Smooth muscle cell (in vitro differentiated cells): ENCODE results near the gene ZDHHC9. TPM values are rescaled to one million over a fixed set of nuclear protein-coding genes. Genes with fewer than 3 reads are reported as not detected.

ENCODE experiments used
- DNase-seq: peaks from one replicate; lab custom pipeline; 2025; ENCODE audit not compliant: unreplicated experiment; lab: John Stamatoyannopoulos, UW
- H2AFZ ChIP-seq: fragments of 200-600 bp; sonication (generic); 2 replicates; pipeline ENCODE4 v1.6.0; 2016; ENCODE audit warnings: antibody characterized with exemption, low read depth, mild to moderate bottlenecking
- H3F3A ChIP-seq: fragments of 200-600 bp; sonication (generic); 2 replicates; pipeline ENCODE4 v1.6.0; 2017; ENCODE audit warnings: antibody characterized with exemption, low read depth
- H3K27ac ChIP-seq: fragments of 200-600 bp; sonication (generic); 2 replicates; pipeline ENCODE4 v1.5.1; 2016; ENCODE audit warnings: low read depth, mild to moderate bottlenecking
- H3K27me3 ChIP-seq: fragments of 200-600 bp; sonication (generic); 2 replicates; pipeline ENCODE4 v1.6.1; 2016; ENCODE audit warnings: low read depth, mild to moderate bottlenecking
- H3K36me3 ChIP-seq: fragments of 200-600 bp; sonication (generic); 2 replicates; pipeline ENCODE4 v1.5.1; 2016; ENCODE audit warnings: low read depth
- H3K4me1 ChIP-seq: fragments of 200-600 bp; sonication (generic); 2 replicates; pipeline ENCODE4 v1.5.1; 2016; ENCODE audit warnings: low read depth
- H3K4me2 ChIP-seq: fragments of 200-600 bp; sonication (generic); 2 replicates; pipeline ENCODE4 v1.6.0; 2016; ENCODE audit warnings: mild to moderate bottlenecking
- H3K4me3 ChIP-seq: fragments of 200-600 bp; sonication (generic); 2 replicates; pipeline ENCODE4 v1.5.1; 2016; ENCODE audit warnings: mild to moderate bottlenecking
- H3K79me2 ChIP-seq: fragments of 200-600 bp; sonication (generic); 2 replicates; pipeline ENCODE4 v1.6.0; 2016; ENCODE audit warnings: low read depth, mild to moderate bottlenecking
- H3K9ac ChIP-seq: fragments of 200-600 bp; sonication (generic); 2 replicates; pipeline ENCODE4 v1.6.0; 2016; ENCODE audit warnings: low read depth
- H3K9me3 ChIP-seq: fragments of 200-600 bp; sonication (generic); replicated peaks from 2 replicates; pipeline ENCODE4 v1.5.1; 2016; ENCODE audit warnings: low read depth
- H4K20me1 ChIP-seq: fragments of 200-600 bp; sonication (generic); 2 replicates; pipeline ENCODE4 v1.6.0; 2016; ENCODE audit warnings: low read depth
- WGBS: methylation state at CpG from one replicate; pipeline ENCODE4 v1.1.7; 2016; ENCODE audit warnings: low lambda C conversion rate; 5-methylcytosine and 5-hydroxymethylcytosine counted together
- polyA plus RNA-seq: library from polyadenylated mRNA; unstranded; fragments of >200 nt; fragmentation: Nextera tagmentation; extraction: Ambion mirVana; gene quantifications from 2 replicates; pipeline ENCODE4 v1.2.1, GENCODE V29; 2016
- total RNA-seq: library from RNA; depleted of rRNA; stranded (reverse); fragments of >200 nt; gene quantifications from 2 replicates; pipeline ENCODE4 v1.2.3, GENCODE V29; 2014
- TF ChIP-seq, protein P1 (sequence below): fragments of 200-600 bp; sonication (generic); IDR thresholded peaks from 2 replicates; pipeline ENCODE4 v1.5.1; 2017; ENCODE audit warnings: borderline replicate concordance, mild to moderate bottlenecking, antibody characterized with exemption; ENCODE audit not compliant: insufficient read depth, poor library complexity, severe bottlenecking

The ZDHHC9 gene
- total and polyA plus RNA-seq, 2 experiments from 2014 or later, result 44.3 to 45.7 TPM

DNA sequence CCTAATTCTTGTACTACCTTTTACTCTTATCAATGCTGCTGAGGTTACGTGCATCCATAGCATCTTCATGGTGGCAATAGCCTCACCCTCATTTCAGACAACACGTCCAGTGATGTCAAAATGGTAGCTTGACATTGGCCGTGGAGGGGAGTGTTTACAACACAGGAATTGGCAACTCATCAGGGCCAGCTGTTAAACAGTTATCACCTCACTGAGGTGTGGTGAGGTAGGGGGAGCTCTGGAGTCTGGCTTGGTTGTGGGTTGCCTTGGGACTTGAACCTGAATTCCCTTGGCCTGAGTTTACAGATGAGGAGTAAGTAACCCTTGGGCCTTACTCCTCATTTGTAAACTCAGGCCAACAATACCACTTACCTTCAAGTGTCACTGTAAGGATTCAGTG, 53.5 kb downstream of the ZDHHC9 start:
- Histone ChIP-seq H2AFZ (no peak overlapping the region), H3K79me2 (no peaks in the 10 kb centered on the region), H3K9ac (no peak overlapping the region), H4K20me1 (no peaks in the 10 kb centered on the region), H3K4me2 (no peak overlapping the region), H3K4me3 (no peak overlapping the region), H3K27me3 (no peaks in the 10 kb centered on the region), H3K36me3 (no peaks in the 10 kb centered on the region), H3F3A (no peaks in the 10 kb centered on the region), H3K9me3 (no peaks in the 10 kb centered on the region), H3K27ac (no peak overlapping the region), H3K4me1 (no peaks in the 10 kb centered on the region)
- TF ChIP-seq, protein P1, sequence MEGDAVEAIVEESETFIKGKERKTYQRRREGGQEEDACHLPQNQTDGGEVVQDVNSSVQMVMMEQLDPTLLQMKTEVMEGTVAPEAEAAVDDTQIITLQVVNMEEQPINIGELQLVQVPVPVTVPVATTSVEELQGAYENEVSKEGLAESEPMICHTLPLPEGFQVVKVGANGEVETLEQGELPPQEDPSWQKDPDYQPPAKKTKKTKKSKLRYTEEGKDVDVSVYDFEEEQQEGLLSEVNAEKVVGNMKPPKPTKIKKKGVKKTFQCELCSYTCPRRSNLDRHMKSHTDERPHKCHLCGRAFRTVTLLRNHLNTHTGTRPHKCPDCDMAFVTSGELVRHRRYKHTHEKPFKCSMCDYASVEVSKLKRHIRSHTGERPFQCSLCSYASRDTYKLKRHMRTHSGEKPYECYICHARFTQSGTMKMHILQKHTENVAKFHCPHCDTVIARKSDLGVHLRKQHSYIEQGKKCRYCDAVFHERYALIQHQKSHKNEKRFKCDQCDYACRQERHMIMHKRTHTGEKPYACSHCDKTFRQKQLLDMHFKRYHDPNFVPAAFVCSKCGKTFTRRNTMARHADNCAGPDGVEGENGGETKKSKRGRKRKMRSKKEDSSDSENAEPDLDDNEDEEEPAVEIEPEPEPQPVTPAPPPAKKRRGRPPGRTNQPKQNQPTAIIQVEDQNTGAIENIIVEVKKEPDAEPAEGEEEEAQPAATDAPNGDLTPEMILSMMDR, result no peak
- DNase-seq, result no peak
- WGBS, result 81% methylated on average over 3 of the region's 3 CpGs

DNA sequence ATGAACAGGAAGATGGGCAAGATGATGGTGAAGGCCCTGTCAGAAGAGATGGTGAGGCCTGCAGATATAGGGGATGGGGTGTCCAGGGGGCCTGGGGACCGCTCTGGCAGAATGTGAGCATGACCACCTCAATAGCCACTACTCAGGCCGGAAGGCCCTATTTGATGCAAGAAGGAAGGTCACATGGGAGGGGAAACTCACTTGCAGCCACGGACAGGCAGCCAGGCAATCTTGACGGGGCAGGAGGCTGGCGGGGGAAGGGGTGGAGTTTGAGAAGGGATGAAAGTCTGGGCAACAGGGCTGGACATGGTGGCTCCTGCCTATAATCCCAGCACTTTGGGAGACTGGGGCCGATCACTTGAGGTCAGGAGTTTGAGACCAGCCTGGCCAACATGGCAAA, 55.2 kb downstream of the ZDHHC9 start:
- Histone ChIP-seq H3K4me2 (no peak overlapping the region), H3K9me3 (no peaks in the 10 kb centered on the region), H4K20me1 (no peaks in the 10 kb centered on the region), H3K4me1 (no peaks in the 10 kb centered on the region), H2AFZ (no peak overlapping the region), H3K36me3 (no peaks in the 10 kb centered on the region), H3K27ac (no peak overlapping the region), H3K79me2 (no peaks in the 10 kb centered on the region), H3K27me3 (no peaks in the 10 kb centered on the region), H3K9ac (no peak overlapping the region), H3F3A (no peaks in the 10 kb centered on the region), H3K4me3 (no peak overlapping the region)
- TF ChIP-seq, protein P1, result no peak
- DNase-seq, result no peak
- 79% methylated on average over 6 of the region's 6 CpGs for WGBS

DNA sequence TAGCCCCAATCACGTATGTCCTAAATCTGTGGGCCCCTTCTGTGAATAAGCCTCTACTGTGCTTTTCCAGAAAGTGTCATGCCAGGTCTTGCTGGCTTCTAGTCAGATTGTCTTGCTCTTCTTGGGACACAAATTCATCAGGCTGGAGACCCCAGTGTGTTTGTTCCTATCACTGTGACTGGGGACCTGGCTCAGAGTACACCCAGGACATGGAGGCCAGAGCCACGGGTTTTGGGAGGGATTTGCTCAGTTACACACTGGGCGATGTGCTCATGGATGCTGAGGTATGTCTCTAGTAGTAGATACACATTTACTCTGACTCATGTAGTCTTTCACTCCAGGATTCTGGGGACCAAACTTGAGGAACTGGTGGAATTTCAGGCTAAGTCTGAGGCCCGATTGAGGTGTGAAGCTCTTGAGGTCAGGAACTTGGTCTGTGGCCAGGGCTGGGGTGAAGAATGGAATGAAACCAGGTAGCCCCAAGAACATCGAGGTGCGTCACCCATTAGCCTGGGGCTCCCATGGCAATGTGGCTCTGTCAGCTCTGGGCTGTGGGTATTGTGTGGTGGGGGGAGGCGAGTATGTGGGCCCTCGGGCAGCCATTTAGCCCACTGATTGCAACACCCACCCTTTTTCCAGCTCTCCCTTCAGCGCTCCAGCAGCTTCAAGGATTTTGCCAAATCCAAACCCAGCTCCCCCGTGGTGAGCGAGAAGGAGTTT, 56.2 kb downstream of the ZDHHC9 start:
- Histone ChIP-seq H3K27ac (no peak overlapping the region), H3K36me3 (no peaks in the 10 kb centered on the region), H3K9ac (no peak overlapping the region), H3K4me1 (no peaks in the 10 kb centered on the region), H3K9me3 (no peaks in the 10 kb centered on the region), H3K27me3 (no peaks in the 10 kb centered on the region), H3F3A (no peaks in the 10 kb centered on the region), H3K4me2 (no peak overlapping the region), H2AFZ (no peak overlapping the region), H3K4me3 (no peak overlapping the region), H3K79me2 (no peaks in the 10 kb centered on the region), H4K20me1 (no peaks in the 10 kb centered on the region)
- DNase-seq, result no peak
- TF ChIP-seq, protein P1, result no peak
- 82% methylated on average over 11 of the region's 11 CpGs for WGBS

DNA sequence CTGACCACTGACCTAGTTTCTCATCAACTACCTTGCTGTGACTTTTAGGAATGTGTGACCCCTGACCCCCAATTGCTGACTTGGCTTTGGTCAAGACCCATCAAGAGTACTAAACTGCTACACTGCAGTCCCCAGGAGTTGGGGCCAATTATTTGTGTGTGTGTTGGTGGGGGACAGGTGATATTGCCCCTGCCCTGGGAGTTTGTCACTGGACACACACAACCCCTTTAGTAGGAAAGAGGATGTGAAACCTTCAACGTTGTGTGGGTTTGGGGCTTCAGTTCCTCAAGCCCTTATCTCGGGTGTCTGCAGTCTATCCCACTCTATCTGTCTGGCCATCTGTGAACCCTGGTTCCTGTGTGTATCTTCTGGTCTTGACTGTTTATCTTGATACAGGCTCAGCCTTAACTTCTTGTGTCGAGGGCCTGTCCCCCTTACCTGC, 57.5 kb downstream of the ZDHHC9 start:
- Histone ChIP-seq H2AFZ (no peak overlapping the region), H3K36me3 (no peaks in the 10 kb centered on the region), H3K27ac (no peak overlapping the region), H3F3A (no peaks in the 10 kb centered on the region), H3K79me2 (no peaks in the 10 kb centered on the region), H3K9me3 (no peaks in the 10 kb centered on the region), H3K4me1 (no peaks in the 10 kb centered on the region), H3K9ac (no peak overlapping the region), H3K27me3 (no peaks in the 10 kb centered on the region), H3K4me3 (no peak overlapping the region), H3K4me2 (no peak overlapping the region), H4K20me1 (no peaks in the 10 kb centered on the region)
- TF ChIP-seq, protein P1, result no peak
- DNase-seq, result no peak
- WGBS, result 67% methylated on average over 3 of the region's 3 CpGs
